HG03354 (cell line): ENCODE results near the gene REG4.
"Not testable (repeated sequence)": the region's sequence is repeated elsewhere in the genome, so short reads cannot be mapped to it uniquely, and the experiment has no call there.

ENCODE experiments used
- ATAC-seq: cut with Tn5 transposase; IDR thresholded peaks from one replicate; pipeline ENCODE4 v1.9.1; 2021; ENCODE audit warnings: mild to moderate bottlenecking; ENCODE audit not compliant: unreplicated experiment, poor library complexity, severe bottlenecking

Gene REG4

GRCh38 chr1:119811387-119811786, at the start of gene REG4:
Gene REG4 (minus strand): TSS chr1:119811460. CDS start chr1:119808769, 2,691 bp downstream.
- no peak for ATAC-seq

GRCh38 chr1:119859647-119860046, 48.4 kb upstream of the REG4 start:
- ATAC-seq, result no peak

- ATAC-seq, result not testable (repeated sequence)
Measured at GRCh38 chr1:119858556-119859214, 47.4 kb upstream of the REG4 start.

GRCh38 chr1:119858126-119858525, 46.9 kb upstream of the REG4 start:
- ATAC-seq, result no peak

GRCh38 chr1:119853155-119853554, 41.9 kb upstream of the REG4 start:
- ATAC-seq, result no peak

- ATAC-seq, result not testable (repeated sequence)
Measured at GRCh38 chr1:119844206-119844605, 32.9 kb upstream of the REG4 start.

- ATAC-seq, result no peak
Measured at GRCh38 chr1:119841306-119841705, 30.0 kb upstream of the REG4 start.

GRCh38 chr1:119840745-119841144, 29.5 kb upstream of the REG4 start:
- ATAC-seq, result no peak

GRCh38 chr1:119838236-119838635, 27.0 kb upstream of the REG4 start:
- no peak for ATAC-seq

GRCh38 chr1:119834990-119835389, 23.7 kb upstream of the REG4 start:
- ATAC-seq, result no peak

GRCh38 chr1:119831027-119831426, 19.8 kb upstream of the REG4 start:
- no peak for ATAC-seq

GRCh38 chr1:119829625-119830024, 18.4 kb upstream of the REG4 start:
- ATAC-seq, result no peak

- not testable (repeated sequence) for ATAC-seq
Measured at GRCh38 chr1:119829006-119829405, 17.7 kb upstream of the REG4 start.

GRCh38 chr1:119828266-119828665, 17.0 kb upstream of the REG4 start:
- no peak for ATAC-seq

GRCh38 chr1:119827010-119827409, 15.8 kb upstream of the REG4 start:
- ATAC-seq, result peak; percentile 46

GRCh38 chr1:119822406-119822805, 11.1 kb upstream of the REG4 start:
- ATAC-seq, result no peak

GRCh38 chr1:119818181-119818580, 6.9 kb upstream of the REG4 start:
- ATAC-seq, result no peak

GRCh38 chr1:119816407-119816806, 5.1 kb upstream of the REG4 start:
- ATAC-seq, result no peak

GRCh38 chr1:119815928-119816327, 4.7 kb upstream of the REG4 start:
- no peak for ATAC-seq

- ATAC-seq, result no peak
Measured at GRCh38 chr1:119815361-119815760, 4.1 kb upstream of the REG4 start.

- no peak for ATAC-seq
Measured at GRCh38 chr1:119814288-119814687, 3.0 kb upstream of the REG4 start.

GRCh38 chr1:119811985-119812557, 811 bp upstream of the REG4 start:
- ATAC-seq, result no peak
